Measurements from ENCODE around the gene TMEM116. TPM values are rescaled to one million over a fixed set of nuclear protein-coding genes. Genes with fewer than 3 reads are reported as not detected.

TMEM116 gene
- total RNA-seq, 1 donor from 2014 or later: 11.5 TPM

- no peak for TF ChIP-seq POLR2AphosphoS5 (IDR thresholded peaks at IDR 0.05; ENCODE audit: insufficient read depth in 1 of 2, low read depth in 1 of 2)
- TF ChIP-seq POLR2A (IDR thresholded peaks at IDR 0.05): no peak
- no peak for TF ChIP-seq CTCF (IDR thresholded peaks at IDR 0.05)
- no peaks in the 10 kb centered on the region for H3K9me3 ChIP-seq
- no peaks in the 10 kb centered on the region for H3K27me3 ChIP-seq
- DNase-seq (ENCODE audit: extremely low spot score in 2 of 2): no peak
- intact Hi-C loops (cut with DNase I): no loop called here
- no peak overlapping the region for H3K27ac ChIP-seq
- no peaks in the 10 kb centered on the region for H3K4me1 ChIP-seq
- H3K4me3 ChIP-seq: no peak overlapping the region
- peaks cover 0 to 56% of the 10 kb centered on the region in 2 donors for H3K36me3 ChIP-seq
These were observed 22.3 kb upstream of the TMEM116 start for GRCh38 chr12:112035219-112035785.

- Histone ChIP-seq H3K36me3 (peaks cover 0 to 40% of the 10 kb centered on the region in 2 donors), H3K4me3 (no peak overlapping the region), H3K4me1 (no peaks in the 10 kb centered on the region), H3K27me3 (no peaks in the 10 kb centered on the region), H3K27ac (no peak overlapping the region), H3K9me3 (no peaks in the 10 kb centered on the region)
- intact Hi-C loops (cut with DNase I): no loop called here
- no peak for DNase-seq (ENCODE audit: extremely low spot score in 2 of 2)
- TF ChIP-seq POLR2AphosphoS5 (IDR thresholded peaks at IDR 0.05; ENCODE audit: insufficient read depth in 1 of 2, low read depth in 1 of 2): no peak
- no peak for TF ChIP-seq CTCF (IDR thresholded peaks at IDR 0.05)
- no peak for TF ChIP-seq POLR2A (IDR thresholded peaks at IDR 0.05)
These were observed 19.3 kb upstream of the TMEM116 start for GRCh38 chr12:112032292-112032691.

- peaks cover 0 to 35% of the 10 kb centered on the region in 2 donors for H3K36me3 ChIP-seq
- H3K4me3 ChIP-seq: no peak overlapping the region
- no peak for DNase-seq (ENCODE audit: extremely low spot score in 2 of 2)
- H3K27me3 ChIP-seq: no peaks in the 10 kb centered on the region
- H3K9me3 ChIP-seq: no peaks in the 10 kb centered on the region
- H3K4me1 ChIP-seq: no peaks in the 10 kb centered on the region
- no peak overlapping the region for H3K27ac ChIP-seq
- intact Hi-C loops (cut with DNase I): no loop called here
- TF ChIP-seq POLR2AphosphoS5 (IDR thresholded peaks at IDR 0.05; ENCODE audit: insufficient read depth in 1 of 2, low read depth in 1 of 2) (no peak), POLR2A (IDR thresholded peaks at IDR 0.05) (no peak), CTCF (IDR thresholded peaks at IDR 0.05) (no peak)
These were observed 18.5 kb upstream of the TMEM116 start for GRCh38 chr12:112031472-112031871.

GRCh38 chr12:112029301-112029700 is 16.3 kb upstream of the TMEM116 start:
- no peak for TF ChIP-seq POLR2AphosphoS5 (IDR thresholded peaks at IDR 0.05; ENCODE audit: insufficient read depth in 1 of 2, low read depth in 1 of 2)
- no peak for TF ChIP-seq POLR2A (IDR thresholded peaks at IDR 0.05)
- no peak for TF ChIP-seq CTCF (IDR thresholded peaks at IDR 0.05)
- DNase-seq (ENCODE audit: extremely low spot score in 2 of 2): no peak
- Histone ChIP-seq H3K9me3 (no peaks in the 10 kb centered on the region), H3K4me3 (no peak overlapping the region), H3K36me3 (peaks cover 0 to 38% of the 10 kb centered on the region in 2 donors), H3K27me3 (no peaks in the 10 kb centered on the region), H3K4me1 (no peaks in the 10 kb centered on the region), H3K27ac (no peak overlapping the region)
- intact Hi-C loops (cut with DNase I): no loop called here

- Histone ChIP-seq H3K9me3 (no peaks in the 10 kb centered on the region), H3K4me3 (no peak overlapping the region), H3K36me3 (peaks cover 0 to 44% of the 10 kb centered on the region in 2 donors), H3K27me3 (no peaks in the 10 kb centered on the region), H3K4me1 (no peaks in the 10 kb centered on the region), H3K27ac (no peak overlapping the region)
- TF ChIP-seq POLR2AphosphoS5 (IDR thresholded peaks at IDR 0.05; ENCODE audit: insufficient read depth in 1 of 2, low read depth in 1 of 2) (no peak), CTCF (IDR thresholded peaks at IDR 0.05) (no peak), POLR2A (IDR thresholded peaks at IDR 0.05) (no peak)
- no peak for DNase-seq (ENCODE audit: extremely low spot score in 2 of 2)
- intact Hi-C loops (cut with DNase I): no loop called here
These were observed 12.9 kb upstream of the TMEM116 start for GRCh38 chr12:112025808-112026375.
